KOPT-K1 (cell line): ENCODE results near the gene APH1B.

ENCODE experiments used
- H3K27ac ChIP-seq: fragments of 200-600 bp; sonication (generic); 2 replicates; pipeline ENCODE4 v1.5.1; 2016; ENCODE audit warnings: antibody characterized with exemption, mild to moderate bottlenecking, low read depth, low read length; ENCODE audit not compliant: poor library complexity, severe bottlenecking
- H3K36me3 ChIP-seq: fragments of 200-600 bp; sonication (generic); 2 replicates; pipeline ENCODE4 v1.5.1; 2017; ENCODE audit warnings: antibody characterized with exemption, mild to moderate bottlenecking, low read length, moderate library complexity; ENCODE audit not compliant: insufficient read depth
- H3K9me3 ChIP-seq: fragments of 200-600 bp; sonication (generic); 2 replicates; pipeline ENCODE4 v1.5.1; 2017; ENCODE audit warnings: antibody characterized with exemption, low read length, mild to moderate bottlenecking; ENCODE audit not compliant: insufficient read depth, poor library complexity, severe bottlenecking

The APH1B gene

DNA sequence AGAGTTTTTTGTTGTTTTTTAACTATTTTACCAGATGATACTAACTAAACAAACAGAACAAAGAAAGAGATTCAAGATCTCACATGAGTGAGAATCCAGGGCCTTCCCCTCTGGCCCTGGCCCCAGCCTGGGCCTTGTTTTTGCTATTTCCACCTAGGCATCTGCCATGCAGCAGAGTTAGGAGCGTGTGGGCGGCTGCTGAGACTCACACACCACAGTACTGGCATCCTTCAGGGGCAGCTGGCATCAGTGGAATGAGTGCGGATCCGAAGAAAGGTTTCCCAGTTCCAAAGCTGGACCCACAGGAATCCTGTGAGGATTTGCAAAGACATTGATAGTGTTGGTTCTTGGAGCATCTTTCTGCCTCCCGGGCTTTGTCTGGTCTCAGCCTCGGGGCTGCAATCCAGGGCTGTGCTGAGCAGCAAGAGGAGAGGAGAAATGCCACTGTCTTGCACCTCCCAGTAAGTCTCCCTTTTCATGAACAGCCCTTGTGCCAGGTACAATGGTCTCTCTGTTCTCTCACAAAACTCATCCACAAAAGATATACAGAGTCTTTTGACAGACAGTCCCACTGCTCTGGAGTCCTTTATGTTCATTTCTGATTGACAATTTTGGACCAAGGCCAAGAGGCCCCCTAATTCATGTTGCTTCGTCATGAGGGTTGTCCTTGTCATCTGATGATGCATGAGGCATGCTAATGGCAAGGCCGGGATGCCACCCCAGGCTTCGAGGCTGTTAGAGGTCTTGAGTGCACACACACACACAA lies 46.6 kb downstream of the APH1B start:
- H3K27ac ChIP-seq: no peak overlapping the region
- H3K36me3 ChIP-seq: no peaks in the 10 kb centered on the region
- H3K9me3 ChIP-seq: no peaks in the 10 kb centered on the region

- no peaks in the 10 kb centered on the region for H3K36me3 ChIP-seq
- no peaks in the 10 kb centered on the region for H3K9me3 ChIP-seq
- no peak overlapping the region for H3K27ac ChIP-seq
Observed at GRCh38 chr15:63324770-63325169, 47.4 kb downstream of the APH1B start.

DNA sequence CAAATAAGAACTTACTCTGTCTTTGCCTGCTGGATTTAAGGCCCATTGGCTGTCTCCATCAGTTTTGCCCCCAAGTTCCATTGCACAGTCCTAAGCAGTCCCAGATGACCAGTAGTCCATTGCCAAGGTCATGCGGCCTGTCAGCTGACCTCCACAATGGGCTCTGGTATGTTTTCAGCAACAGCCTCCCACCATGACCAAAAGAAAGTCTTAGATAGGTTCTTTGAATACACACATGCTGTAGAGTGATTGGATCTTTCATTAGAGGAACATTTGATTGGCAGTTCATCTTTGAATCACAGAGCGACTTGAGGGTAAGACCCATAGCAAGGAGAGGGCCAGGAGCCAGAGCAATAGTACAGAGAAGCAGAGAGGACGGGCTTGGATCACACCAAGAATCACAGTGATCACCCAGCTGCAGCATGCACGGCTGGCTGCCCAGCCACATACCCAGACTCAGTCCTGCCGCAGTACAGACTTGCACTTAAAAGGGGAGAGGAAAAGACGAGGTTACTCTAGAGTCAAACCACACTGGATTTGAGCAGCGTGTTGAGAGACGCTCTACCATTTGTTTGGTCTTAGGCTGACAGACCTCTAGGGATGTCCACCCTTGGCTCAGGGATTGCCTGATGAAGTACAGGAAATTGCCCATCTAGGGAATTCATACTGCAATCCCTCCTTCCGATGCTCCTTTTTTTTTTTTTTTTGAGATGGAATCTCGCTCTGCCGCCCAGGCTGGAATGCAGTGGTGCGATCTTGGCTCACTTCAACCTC lies 50.4 kb downstream of the APH1B start:
- Histone ChIP-seq H3K9me3 (no peaks in the 10 kb centered on the region), H3K27ac (no peak overlapping the region), H3K36me3 (no peaks in the 10 kb centered on the region)

DNA sequence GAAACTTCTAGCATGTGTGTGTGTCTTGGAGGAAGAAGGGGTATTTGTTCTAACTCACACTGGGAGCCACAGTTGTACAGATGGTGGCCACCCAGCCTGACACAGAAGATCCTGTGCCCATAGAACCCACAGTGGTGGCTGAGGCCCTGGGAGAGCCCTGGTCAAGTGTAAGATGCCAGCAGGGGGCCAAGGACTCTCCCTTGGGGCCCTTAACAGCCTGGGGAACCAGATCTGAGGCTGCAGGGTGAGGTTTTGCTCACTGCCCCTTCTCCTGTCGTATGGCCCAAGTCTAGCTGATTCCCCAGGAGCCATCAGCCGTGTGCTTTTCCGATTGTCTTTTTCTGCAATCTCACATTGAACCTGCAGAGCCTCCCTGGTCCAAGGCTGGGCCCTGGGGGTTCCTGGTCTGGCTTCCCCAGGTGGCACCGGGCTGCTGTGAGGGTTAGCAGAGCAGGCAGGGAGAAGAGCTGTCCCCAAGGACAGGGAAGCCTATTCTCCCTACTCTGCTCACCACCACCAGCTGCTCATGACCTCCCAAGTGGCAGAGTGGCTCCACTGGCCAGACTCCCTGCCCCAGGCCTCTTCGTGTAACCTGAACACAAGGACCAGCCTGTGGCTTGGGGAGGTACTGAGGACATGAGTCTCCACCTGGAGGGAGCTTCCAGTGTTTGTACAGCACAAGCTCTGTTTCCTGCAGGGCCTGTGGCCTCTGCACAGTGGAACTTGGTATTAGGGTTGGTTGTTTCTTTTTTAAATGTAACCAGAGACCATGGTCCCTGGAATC lies 52.4 kb downstream of the APH1B start:
- Histone ChIP-seq H3K27ac (no peak overlapping the region), H3K9me3 (no peaks in the 10 kb centered on the region), H3K36me3 (no peaks in the 10 kb centered on the region)

GRCh38 chr15:63330926-63331325 lies 53.5 kb downstream of the APH1B start:
- Histone ChIP-seq H3K36me3 (no peaks in the 10 kb centered on the region), H3K27ac (no peak overlapping the region), H3K9me3 (no peaks in the 10 kb centered on the region)

DNA sequence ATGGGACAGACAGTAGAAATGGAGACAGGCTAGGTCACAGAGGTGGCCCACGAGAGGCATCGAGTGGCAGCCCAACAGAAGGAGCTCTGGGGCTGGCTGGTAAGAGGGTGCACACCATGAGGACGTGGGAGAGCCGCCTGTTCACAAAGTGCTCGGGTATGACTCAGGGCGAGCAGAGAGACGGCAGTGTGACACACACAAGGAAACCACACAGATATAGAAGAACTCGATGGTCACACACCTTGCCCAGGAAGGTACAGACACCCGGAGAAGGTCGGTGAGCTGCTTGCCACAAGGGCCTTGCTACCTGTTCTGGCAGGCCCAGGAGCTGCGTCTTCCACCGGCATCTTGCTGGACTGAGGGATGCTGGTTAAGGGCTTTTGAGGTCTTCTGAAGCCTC lies 54.1 kb downstream of the APH1B start:
- Histone ChIP-seq H3K27ac (no peak overlapping the region), H3K9me3 (no peaks in the 10 kb centered on the region), H3K36me3 (no peaks in the 10 kb centered on the region)

GRCh38 chr15:63332367-63333124 lies 55.1 kb downstream of the APH1B start:
- Histone ChIP-seq H3K36me3 (no peaks in the 10 kb centered on the region), H3K9me3 (no peaks in the 10 kb centered on the region), H3K27ac (no peak overlapping the region)

- Histone ChIP-seq H3K27ac (no peak overlapping the region), H3K36me3 (no peaks in the 10 kb centered on the region), H3K9me3 (no peaks in the 10 kb centered on the region)
Observed at GRCh38 chr15:63334821-63335220, 57.4 kb downstream of the APH1B start.

- Histone ChIP-seq H3K36me3 (no peaks in the 10 kb centered on the region), H3K27ac (no peak overlapping the region)
Observed at GRCh38 chr15:63335543-63336240, 58.3 kb downstream of the APH1B start.

GRCh38 chr15:63337046-63337445 lies 59.6 kb downstream of the APH1B start:
- Histone ChIP-seq H3K27ac (no peak overlapping the region), H3K36me3 (no peaks in the 10 kb centered on the region), H3K9me3 (no peaks in the 10 kb centered on the region)

More at GRCh38 chr15:63335543-63336240, 58.3 kb downstream of the APH1B start:
- no peaks in the 10 kb centered on the region for H3K9me3 ChIP-seq

- Histone ChIP-seq H3K9me3 (no peaks in the 10 kb centered on the region), H3K36me3 (no peaks in the 10 kb centered on the region), H3K27ac (no peak overlapping the region)
Observed at GRCh38 chr15:63338170-63338569, 60.8 kb downstream of the APH1B start.

GRCh38 chr15:63339006-63339766 lies 61.8 kb downstream of the APH1B start:
- H3K36me3 ChIP-seq: no peaks in the 10 kb centered on the region
- H3K9me3 ChIP-seq: no peaks in the 10 kb centered on the region
- H3K27ac ChIP-seq: no peak overlapping the region

DNA sequence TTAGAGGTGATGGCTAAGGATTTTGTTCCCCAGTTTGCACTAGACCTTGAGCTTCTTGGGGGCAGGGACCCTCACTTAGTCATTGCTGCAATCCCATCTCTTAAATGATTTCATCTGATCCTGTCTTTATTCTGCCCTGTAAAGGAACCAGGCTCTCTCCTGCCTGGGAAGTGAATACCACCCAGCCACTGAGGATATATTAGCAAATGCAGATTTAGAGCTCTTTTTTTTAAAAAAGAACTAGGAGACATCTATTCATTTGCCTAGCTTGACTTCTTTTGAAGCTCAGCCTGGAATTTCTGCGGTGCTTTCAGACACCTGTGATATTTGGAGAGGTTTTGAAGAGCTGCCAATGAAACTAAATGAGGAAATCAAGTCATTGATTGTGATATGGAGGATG lies 62.4 kb downstream of the APH1B start:
- Histone ChIP-seq H3K27ac (no peak overlapping the region), H3K9me3 (no peaks in the 10 kb centered on the region), H3K36me3 (no peaks in the 10 kb centered on the region)

- Histone ChIP-seq H3K27ac (no peak overlapping the region), H3K9me3 (no peaks in the 10 kb centered on the region), H3K36me3 (no peaks in the 10 kb centered on the region)
Observed at GRCh38 chr15:63340353-63340752, 62.9 kb downstream of the APH1B start.
